Measurements from ENCODE around the gene HDAC9.

HDAC9 gene

GRCh38 chr7:18753972-18754610 is 258.5 kb downstream of the HDAC9 start:
- DNase-seq = peak; percentile 61

DNA sequence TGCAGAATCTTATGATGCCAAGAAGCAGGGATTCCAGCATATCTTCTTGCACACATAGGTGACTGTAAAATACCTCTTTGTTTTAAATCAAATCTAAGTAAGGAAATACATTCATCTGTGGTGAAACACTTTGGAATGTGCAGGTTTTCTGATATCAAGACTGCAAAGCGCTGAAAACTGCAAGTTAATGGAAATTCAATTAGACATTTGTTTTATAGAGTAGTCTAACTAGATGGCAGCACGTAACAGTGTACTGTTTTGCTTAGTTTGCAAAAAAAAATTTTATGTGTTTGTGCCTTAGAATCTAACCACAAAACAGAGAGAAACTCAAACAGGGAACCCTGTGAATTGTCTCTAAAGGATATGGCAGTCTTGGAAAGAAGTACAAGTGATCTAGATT is 259.2 kb downstream of the HDAC9 start:
- no peak for DNase-seq

GRCh38 chr7:18755793-18756192 is 260.2 kb downstream of the HDAC9 start:
- DNase-seq = no peak

DNA sequence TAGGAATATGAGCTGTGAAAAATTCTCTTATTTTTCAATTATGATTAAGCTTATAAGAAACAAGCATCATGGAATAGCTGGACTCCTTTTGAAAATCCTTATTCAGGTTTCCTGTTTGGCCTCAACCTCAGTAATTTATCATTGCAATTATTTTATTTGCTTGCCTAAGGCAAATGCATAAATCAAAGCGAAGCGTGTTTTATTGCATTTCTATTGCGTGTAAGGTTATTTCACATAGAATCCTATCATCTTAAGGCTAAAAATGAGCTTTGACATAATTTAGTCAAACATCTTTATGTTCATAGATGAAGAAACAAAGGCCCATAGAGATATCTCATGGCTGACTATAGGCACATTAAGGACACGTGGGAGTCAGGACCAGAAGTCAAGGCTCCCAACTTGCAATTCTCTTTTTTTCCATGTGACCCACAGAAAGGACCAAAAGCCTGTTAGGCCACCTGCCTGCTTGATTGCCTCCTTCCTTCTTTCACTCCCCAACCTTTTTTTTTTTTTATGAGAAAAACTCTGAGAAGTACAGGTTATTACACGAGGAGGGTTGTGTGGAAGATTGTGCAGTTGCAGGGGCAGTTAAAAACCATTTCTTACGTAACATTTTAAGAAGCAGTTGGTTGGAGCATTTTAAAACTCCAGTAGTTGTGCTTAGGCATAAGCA is 261.0 kb downstream of the HDAC9 start:
- DNase-seq = no peak

DNA sequence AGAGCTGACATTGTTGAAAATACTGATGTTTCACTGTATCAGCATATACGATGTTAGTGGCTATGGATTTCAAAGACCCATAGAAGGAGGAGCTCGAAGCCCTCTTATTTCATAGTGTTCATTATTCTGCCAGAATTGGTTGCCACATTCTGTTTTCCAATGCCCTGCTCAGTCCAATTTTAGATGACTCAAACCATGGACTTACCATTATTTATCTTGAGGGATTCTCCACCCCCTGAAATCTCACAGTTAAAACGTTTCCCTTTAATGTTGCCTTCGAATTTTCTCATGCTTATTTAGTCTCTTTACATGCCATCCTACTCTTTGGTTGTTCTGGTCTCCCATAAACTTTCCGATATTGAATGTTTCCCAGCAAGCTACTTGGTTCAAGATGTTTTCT is 264.5 kb downstream of the HDAC9 start:
- no peak for DNase-seq

GRCh38 chr7:18760631-18761445 is 265.3 kb downstream of the HDAC9 start:
- peak; percentile 35 for DNase-seq

DNA sequence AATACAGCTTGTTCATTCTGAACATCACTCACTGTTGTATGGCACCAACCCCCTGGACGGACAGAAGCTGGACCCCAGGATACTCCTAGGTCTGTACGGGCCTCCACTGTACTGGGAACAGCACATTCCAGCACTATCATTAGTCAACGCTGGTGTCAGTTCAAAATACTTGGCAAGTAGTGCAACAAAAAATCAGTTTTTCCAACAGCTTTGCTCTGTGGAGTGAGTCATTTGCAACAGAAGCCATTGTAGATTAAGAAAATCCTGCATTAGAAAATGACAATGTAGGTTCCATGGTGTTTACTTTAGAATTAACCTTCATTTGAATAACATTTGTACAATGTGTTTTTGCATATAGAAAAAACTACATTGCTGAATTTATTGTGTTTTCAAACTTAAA is 266.6 kb downstream of the HDAC9 start:
- DNase-seq = no peak

DNA sequence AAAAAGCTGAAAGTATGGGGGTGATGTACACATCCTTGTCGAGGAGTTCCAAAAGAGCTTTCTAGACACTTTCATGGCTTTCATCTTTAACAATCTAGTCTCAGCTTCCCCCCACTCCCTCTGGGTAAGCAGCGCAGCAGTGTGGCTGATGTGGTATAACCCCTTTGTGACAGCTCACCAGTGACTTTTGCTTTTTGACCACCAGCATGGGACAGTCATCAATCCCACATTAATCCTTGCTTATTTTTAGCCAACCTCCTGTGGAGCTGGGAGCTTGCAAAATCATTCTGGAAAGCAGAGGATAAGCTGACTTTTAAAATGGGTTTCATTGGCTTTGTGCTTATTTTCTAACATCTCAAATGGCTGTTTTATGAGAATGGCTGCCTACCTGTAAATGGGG is 272.7 kb downstream of the HDAC9 start:
- no peak for DNase-seq

DNA sequence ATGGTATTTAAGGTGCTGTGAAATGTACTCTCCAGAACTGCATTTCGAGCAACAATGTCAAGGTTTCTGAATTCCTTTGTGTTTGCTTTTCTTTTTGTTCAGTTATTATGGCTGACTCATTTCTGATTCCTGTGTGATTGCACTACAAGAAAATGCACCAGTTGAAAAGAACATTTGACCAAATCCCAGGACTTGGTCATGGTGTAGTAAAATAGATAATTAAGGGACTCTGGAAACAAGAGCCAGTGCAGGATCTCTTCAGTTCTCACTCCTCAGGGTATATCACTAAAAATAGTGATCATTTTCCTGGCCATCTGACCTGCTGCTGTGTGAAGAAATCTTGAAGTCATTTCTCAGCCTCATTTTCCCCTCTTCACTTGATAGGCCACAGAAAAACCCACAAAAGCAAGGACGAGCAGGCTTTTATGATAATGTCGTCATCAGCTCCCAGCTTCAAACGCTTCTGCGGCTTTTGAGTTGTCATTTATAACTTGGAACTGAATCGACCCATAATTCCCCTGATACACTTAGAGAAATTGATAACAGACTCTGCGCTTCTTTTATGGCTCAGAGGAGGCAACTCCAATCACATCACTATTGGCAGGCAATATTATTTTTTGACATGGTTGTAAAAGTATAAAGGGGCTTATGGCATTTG is 274.7 kb downstream of the HDAC9 start:
- no peak for DNase-seq

DNA sequence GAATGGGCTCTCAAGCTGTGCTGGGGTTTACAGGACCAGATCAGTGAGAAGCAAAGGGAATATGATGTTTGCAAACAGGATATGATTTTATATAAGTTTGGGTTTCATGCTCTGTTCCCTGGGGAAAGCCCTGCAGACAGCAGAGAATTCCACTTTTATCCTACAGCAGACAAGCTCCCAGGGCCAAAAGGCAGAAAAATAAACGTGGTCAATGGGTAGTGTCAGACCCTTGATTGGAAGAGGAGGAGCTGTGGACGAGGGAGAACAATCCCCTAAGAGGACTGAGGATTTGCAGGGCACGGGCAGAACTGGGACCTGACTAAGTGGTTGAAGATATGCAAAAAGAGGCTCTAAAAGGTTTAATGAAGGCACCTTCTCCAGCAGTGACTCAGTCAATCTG is 275.3 kb downstream of the HDAC9 start:
- no peak for DNase-seq

DNA sequence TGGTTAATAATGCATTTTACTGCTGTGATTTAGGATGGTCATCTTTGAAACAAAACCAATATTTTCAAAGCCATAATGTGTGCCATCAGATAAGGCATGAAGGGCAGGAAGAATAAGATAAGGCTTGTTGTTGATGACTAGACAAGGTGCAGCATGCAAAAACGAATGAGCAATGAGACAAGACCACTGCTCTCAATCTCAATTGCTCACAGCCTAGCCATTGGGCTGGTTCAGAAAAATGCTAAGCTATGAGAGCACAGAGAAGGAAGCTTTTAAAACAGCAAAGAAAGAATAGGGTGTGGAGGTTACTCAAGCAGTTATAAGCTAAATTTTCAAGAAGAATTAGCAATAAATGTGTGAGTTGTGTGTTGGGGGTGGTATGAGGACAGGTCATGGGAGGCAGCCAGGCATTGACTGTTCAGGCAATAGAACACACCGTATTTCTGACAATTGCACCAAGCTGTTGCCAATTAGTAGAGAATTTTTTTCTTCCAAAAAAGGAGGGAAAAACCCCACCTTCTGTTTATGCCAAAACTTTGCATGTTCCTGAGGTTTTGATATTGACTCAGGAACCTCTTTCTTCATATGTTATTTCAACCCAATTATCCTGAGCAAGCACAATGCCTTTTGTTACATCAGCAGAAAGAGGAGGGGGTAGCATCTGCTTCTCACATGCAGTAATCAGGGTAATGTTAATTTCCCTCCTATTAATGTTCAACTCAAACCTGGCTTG is 276.5 kb downstream of the HDAC9 start:
- no peak for DNase-seq

- DNase-seq = no peak
These were observed 277.0 kb downstream of the HDAC9 start for GRCh38 chr7:18772567-18772965.

DNA sequence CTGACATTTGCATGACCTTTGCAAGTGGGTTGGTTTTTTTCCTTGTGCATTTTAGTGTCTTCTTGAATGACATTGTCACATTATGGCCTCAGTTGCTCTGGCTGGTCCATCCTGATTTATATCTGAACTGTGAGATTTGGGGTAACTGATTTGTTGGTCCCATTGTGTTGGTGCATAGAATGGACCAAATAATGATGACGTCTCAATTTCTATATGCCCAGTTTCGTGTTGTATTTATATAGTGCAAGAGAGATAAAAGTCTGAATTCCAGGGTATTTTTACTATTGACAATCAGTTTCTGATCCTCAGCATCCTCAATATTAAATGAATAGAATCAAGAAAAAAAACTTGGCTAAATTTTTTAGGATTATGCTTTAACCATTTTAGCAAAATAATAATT is 281.8 kb downstream of the HDAC9 start:
- DNase-seq = no peak

DNA sequence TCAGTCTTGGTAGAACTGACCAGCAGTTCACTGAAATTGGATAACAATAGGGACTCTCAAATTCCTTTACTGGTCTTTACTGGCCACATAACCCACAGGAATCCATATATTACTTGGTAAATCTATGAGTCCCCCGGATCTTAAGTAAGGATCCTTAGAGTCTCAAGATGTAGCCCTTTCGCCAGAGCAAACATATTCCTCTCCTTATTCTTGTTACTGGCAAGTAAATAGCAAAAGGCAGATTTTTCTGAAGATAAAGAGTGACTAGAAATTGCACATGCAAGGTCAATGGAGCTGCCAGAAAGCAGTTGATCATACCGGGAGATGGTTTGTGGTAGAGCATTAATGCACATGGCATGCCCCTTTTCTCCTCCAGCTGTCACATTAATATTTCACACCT is 283.0 kb downstream of the HDAC9 start:
- DNase-seq = no peak

GRCh38 chr7:18780266-18780665 is 284.7 kb downstream of the HDAC9 start:
- DNase-seq = no peak

DNA sequence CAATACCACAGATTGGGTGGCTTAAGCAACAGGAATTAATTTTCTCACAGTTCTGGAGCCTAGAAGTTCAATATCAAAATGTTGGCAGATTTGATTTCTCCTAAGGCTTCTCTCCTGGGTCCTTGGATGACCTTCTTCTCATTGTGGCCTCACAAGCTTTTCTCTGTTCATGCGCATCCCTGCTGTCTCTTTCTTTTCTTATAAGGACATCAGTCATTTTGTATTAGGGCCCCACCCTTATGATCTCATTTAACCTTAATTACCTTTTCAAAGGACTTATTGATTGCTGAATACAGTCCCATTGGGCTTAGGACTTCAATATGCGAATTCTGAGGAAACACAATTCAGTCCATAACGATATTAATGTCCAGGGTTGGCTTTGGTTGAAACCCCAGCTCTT is 285.4 kb downstream of the HDAC9 start:
- no peak for DNase-seq

DNA sequence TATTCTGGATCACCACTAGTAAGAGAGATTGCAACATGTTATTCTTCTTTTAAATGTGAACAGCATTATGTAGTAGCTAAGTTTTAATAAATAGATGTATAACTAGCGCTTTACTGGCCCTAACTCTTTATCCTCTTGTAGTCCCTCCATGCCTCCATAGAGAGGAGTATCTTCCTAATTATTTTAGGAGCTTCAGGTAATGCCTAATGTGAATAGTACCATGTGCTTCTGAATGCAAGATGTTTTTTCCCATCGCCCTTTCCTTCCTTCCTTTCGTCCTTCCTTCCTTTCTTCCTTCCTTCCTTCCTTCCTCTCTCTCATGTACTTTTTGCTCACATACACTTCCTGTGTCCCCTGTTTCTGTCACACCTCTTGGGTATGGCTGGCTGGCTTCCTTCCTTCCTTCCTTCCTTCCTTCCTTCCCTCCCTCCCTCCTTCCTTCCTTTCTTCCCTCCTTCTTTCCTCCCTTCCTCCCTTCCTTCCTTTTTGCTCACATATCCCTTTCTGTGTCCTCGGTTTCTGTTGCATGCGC is 290.7 kb downstream of the HDAC9 start:
- DNase-seq = no peak

GRCh38 chr7:18786796-18787195 is 291.2 kb downstream of the HDAC9 start:
- no peak for DNase-seq

DNA sequence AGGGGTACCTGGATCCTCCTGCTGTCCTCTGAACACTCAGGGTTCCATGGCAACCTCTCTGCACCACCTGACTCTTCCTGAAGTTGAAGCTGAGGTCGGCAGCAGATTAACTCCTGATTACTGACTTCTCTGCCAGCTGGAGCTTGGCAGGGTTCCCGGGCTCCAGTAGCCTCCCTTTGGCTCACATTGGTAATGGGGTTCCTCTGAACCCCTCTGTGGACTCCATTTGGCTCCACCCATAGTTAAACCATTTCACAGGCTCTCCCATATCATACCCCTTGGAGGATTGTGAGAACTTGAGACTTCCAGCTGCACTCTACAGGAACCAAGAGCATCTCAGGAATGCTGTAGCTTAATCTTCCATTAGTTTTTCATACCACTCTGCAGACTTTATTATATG is 292.5 kb downstream of the HDAC9 start:
- peak; percentile 64 for DNase-seq

DNA sequence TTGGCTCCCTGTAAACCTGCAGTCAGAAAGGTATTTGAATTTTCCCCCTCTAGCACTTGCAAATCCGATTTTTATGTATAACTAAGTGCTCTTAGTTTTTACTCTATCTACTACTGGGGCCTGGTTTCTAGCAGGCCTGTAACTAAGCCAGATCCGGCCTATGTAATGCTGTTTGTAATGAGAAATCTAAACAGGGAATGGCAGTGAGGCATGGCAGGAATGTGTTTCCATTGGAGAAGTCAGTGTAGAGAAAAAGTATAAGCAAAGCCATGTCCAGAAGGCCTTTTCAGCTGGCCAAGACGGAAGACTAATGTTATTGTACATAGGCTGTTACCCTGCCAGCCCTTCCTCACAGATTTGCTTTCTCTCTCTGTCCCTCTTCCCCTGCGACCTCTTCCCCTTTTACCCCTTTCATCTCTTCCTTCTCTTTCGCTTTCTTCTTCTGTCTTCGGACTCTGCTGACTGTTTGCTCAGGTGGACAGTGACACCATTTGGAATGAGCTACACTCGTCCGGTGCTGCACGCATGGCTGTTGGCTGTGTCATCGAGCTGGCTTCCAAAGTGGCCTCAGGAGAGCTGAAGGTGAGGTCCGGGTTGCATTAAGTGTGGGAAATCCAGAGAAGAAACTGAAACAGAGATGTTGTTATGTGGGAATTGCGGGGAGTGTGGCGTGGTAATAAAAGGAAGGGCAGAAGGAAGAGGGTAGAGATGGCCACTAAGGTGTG is 297.5 kb downstream of the HDAC9 start:
- no peak for DNase-seq

DNA sequence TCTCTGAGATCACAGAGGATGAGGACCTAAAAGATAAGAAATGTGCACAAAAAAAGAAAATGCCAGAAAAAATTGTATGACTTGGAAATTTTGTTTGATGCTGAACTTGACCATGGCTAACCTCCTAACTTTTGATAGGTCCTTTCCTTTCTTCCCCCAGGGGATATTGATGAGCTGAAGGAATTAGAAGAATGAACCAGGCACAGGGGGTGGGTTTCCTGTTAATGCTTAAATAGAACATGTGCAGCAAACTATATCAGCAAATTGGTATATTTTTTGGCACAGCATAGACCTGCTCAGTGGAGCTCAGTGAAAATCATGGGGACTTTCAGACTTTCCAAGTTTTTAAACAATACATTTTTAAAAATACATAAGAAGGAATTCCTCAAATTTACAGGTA is 300.7 kb downstream of the HDAC9 start:
- DNase-seq = no peak
